ENCODE data around the gene PARD3B. TPM values are rescaled to one million over a fixed set of nuclear protein-coding genes. Genes with fewer than 3 reads are reported as not detected.

Gene PARD3B
- total RNA-seq, 1 donor from 2014 or later: 1.6 TPM

GRCh38 chr2:205453202-205453601 lies 907.9 kb downstream of the PARD3B start:
- no peaks in the 10 kb centered on the region for H3K27me3 ChIP-seq (ENCODE audit: control insufficient read depth, insufficient read depth, low read length)
- FAIRE-seq (no peak), DNase-seq (ENCODE audit: low read depth) (no peak)
- no peak overlapping the region for H3K4me3 ChIP-seq (ENCODE audit: low read depth, low read length)
- TF ChIP-seq, protein P1, sequence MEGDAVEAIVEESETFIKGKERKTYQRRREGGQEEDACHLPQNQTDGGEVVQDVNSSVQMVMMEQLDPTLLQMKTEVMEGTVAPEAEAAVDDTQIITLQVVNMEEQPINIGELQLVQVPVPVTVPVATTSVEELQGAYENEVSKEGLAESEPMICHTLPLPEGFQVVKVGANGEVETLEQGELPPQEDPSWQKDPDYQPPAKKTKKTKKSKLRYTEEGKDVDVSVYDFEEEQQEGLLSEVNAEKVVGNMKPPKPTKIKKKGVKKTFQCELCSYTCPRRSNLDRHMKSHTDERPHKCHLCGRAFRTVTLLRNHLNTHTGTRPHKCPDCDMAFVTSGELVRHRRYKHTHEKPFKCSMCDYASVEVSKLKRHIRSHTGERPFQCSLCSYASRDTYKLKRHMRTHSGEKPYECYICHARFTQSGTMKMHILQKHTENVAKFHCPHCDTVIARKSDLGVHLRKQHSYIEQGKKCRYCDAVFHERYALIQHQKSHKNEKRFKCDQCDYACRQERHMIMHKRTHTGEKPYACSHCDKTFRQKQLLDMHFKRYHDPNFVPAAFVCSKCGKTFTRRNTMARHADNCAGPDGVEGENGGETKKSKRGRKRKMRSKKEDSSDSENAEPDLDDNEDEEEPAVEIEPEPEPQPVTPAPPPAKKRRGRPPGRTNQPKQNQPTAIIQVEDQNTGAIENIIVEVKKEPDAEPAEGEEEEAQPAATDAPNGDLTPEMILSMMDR (IDR thresholded peaks at IDR 0.05; ENCODE audit: insufficient read depth, low read length, severe bottlenecking): no peak
- no peaks in the 10 kb centered on the region for H3K36me3 ChIP-seq (ENCODE audit: control insufficient read depth, insufficient read depth, low read length)

DNA sequence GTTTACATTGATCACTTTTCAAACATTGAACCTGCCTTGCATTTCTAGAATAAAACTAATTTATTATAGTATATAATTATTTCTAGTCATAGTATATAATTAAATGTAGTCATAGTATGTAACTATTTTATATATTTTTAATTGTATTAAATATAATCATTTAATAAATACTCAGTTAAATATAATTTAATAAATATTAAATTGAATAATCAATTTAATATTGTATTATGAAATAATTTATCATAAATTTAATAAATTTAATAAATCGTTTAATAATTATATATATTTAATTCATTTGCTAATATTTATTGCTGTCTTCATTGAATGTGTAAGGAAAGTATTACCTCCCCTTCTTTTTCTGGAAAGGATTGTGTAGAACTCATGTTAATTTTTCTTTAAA lies 911.4 kb downstream of the PARD3B start:
- TF ChIP-seq, protein P1 (IDR thresholded peaks at IDR 0.05; ENCODE audit: insufficient read depth, low read length, severe bottlenecking): no peak
- FAIRE-seq: no peak
- no peak overlapping the region for H3K4me3 ChIP-seq (ENCODE audit: low read depth, low read length)

GRCh38 chr2:205460217-205460616 lies 914.9 kb downstream of the PARD3B start:
- FAIRE-seq (no peak), DNase-seq (ENCODE audit: low read depth) (no peak)
- TF ChIP-seq, protein P1 (IDR thresholded peaks at IDR 0.05; ENCODE audit: insufficient read depth, low read length, severe bottlenecking): no peak
- Histone ChIP-seq H3K36me3 (ENCODE audit: control insufficient read depth, insufficient read depth, low read length) (no peaks in the 10 kb centered on the region), H3K27me3 (ENCODE audit: control insufficient read depth, insufficient read depth, low read length) (no peaks in the 10 kb centered on the region), H3K4me3 (ENCODE audit: low read depth, low read length) (no peak overlapping the region)

More for the DNA sequence above, 911.4 kb downstream of the PARD3B start:
- no peaks in the 10 kb centered on the region for H3K27me3 ChIP-seq (ENCODE audit: control insufficient read depth, insufficient read depth, low read length)
- no peaks in the 10 kb centered on the region for H3K36me3 ChIP-seq (ENCODE audit: control insufficient read depth, insufficient read depth, low read length)
- DNase-seq (ENCODE audit: low read depth): no peak

DNA sequence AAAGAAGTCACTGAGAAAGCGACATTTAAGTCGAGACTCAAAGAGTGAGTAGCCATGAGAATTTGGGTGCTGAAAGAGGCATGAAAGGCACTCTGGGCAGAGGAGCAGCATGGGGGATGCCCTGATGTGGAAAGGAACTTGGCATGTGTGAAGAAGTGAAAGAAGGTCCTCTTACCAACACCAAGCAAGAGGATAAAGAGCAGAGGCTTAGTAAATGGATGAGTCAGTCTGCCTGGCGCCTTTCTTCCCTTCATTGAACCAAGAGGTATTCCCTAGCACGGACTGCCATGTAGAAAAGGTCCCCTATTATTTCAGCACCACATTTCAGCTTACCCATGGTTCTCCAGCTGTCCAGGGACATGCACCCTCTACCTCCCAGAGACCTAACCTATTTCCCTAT lies 915.9 kb downstream of the PARD3B start:
- TF ChIP-seq, protein P1 (IDR thresholded peaks at IDR 0.05; ENCODE audit: insufficient read depth, low read length, severe bottlenecking): no peak
- Histone ChIP-seq H3K27me3 (ENCODE audit: control insufficient read depth, insufficient read depth, low read length) (no peaks in the 10 kb centered on the region), H3K4me3 (ENCODE audit: low read depth, low read length) (no peak overlapping the region), H3K36me3 (ENCODE audit: control insufficient read depth, insufficient read depth, low read length) (no peaks in the 10 kb centered on the region)
- FAIRE-seq: no peak
- no peak for DNase-seq (ENCODE audit: low read depth)

DNA sequence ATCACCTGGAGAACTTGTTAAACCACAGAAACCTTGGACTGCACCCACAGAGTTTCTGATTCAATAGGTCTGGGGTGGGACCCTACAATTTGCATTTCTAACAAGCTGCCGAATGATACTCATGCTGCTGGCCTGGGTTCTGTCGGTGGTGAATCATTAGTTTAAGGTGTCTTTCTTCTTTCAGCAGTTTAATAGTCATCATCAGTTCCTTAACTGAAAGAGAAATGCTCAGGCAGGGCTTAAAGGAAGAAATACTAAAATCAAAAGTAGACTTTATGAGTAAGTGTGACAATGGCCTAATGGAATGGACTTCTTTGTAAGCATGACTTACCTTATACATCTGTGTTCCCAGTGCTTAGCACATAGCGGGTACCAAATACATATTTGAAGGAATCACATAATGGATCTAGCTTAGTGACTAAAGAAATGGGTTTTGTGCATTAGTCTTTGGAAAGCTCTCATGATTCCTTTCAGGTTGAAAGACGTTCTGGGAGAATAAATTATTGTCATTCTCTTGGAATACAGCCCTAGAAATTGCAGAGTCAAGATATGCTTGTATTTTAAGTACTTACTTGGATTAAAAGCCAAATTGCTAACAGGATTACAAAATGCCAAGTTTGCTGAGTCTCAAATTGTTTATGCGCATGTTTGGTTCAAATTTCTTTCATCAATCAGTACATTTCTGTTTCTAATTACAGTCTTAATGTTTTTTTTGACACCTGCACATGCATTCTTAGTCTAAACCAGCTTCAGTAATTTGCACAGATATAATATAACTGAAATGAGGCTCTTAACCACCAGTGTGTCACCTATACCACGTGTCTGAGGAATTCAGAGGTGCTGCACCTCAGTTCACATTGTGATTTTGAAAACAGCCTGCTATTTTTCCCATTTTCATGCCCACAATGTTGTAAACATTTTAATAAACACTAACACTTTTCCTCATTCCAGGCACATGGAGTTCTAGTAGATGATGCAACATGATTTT lies 916.7 kb downstream of the PARD3B start:
- DNase-seq (ENCODE audit: low read depth): peak; percentile 37
- TF ChIP-seq, protein P1 (IDR thresholded peaks at IDR 0.05; ENCODE audit: insufficient read depth, low read length, severe bottlenecking): no peak
- Histone ChIP-seq H3K4me3 (ENCODE audit: low read depth, low read length) (no peak overlapping the region), H3K36me3 (ENCODE audit: control insufficient read depth, insufficient read depth, low read length) (no peaks in the 10 kb centered on the region), H3K27me3 (ENCODE audit: control insufficient read depth, insufficient read depth, low read length) (no peaks in the 10 kb centered on the region)
- FAIRE-seq: no peak

Data from bronchial epithelial cell (primary cell).